ENCODE results near the gene CORIN. TPM values are rescaled to one million over a fixed set of nuclear protein-coding genes. Genes with fewer than 3 reads are reported as not detected.

The CORIN gene
- polyA plus RNA-seq, 3 donors = 0.01 TPM; not detected in 2

GRCh38 chr4:47746122-47746521, 91.7 kb downstream of the CORIN start:
- peaks cover 0 to 2% (median 0%) of the 10 kb centered on the region in 3 donors for H3K27me3 Mint-ChIP-seq (ENCODE audit: low read depth in 3 of 3)
- no peaks in the 10 kb centered on the region for H3K36me3 ChIP-seq (replicated peaks in 1 of 2; ENCODE audit: control insufficient read depth in 1 of 2, insufficient read depth in 2 of 2, low read length in 2 of 2)
- H4K20me1 ChIP-seq (ENCODE audit: insufficient read depth, low read length) = no peaks in the 10 kb centered on the region
- 100% methylated on average over 1 of the region's 4 CpGs for WGBS (ENCODE audit: insufficient coverage)
- H3K27ac Mint-ChIP-seq = no peak overlapping the region
- H3K36me3 Mint-ChIP-seq = no peaks in the 10 kb centered on the region
- no peak overlapping the region for H3K27ac ChIP-seq (ENCODE audit: low read depth in 1 of 2, low read length in 2 of 2)
- no peak overlapping the region for H3K4me3 Mint-ChIP-seq
- H3K9ac ChIP-seq (ENCODE audit: insufficient read depth, low read length, poor library complexity, severe bottlenecking) = no peak overlapping the region
- no peaks in the 10 kb centered on the region for H3K27me3 ChIP-seq (ENCODE audit: control insufficient read depth in 2 of 2, insufficient read depth in 2 of 2, low read length in 2 of 2)
- TF ChIP-seq, protein P1, sequence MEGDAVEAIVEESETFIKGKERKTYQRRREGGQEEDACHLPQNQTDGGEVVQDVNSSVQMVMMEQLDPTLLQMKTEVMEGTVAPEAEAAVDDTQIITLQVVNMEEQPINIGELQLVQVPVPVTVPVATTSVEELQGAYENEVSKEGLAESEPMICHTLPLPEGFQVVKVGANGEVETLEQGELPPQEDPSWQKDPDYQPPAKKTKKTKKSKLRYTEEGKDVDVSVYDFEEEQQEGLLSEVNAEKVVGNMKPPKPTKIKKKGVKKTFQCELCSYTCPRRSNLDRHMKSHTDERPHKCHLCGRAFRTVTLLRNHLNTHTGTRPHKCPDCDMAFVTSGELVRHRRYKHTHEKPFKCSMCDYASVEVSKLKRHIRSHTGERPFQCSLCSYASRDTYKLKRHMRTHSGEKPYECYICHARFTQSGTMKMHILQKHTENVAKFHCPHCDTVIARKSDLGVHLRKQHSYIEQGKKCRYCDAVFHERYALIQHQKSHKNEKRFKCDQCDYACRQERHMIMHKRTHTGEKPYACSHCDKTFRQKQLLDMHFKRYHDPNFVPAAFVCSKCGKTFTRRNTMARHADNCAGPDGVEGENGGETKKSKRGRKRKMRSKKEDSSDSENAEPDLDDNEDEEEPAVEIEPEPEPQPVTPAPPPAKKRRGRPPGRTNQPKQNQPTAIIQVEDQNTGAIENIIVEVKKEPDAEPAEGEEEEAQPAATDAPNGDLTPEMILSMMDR (IDR thresholded peaks at IDR 0.05) = no peak
- peaks cover 0 to 7% of the 10 kb centered on the region in 2 donors for H3K4me1 ChIP-seq (ENCODE audit: control insufficient read depth in 1 of 2, insufficient read depth in 2 of 2, low read length in 2 of 2)
- intact Hi-C loops (cut with micrococcal nuclease) = no loop called here
- no peak for DNase-seq
- H2AFZ ChIP-seq (ENCODE audit: insufficient read depth, low read depth, low read length, poor library complexity, severe bottlenecking) = no peak overlapping the region
- no peak overlapping the region for H3K4me3 ChIP-seq (replicated peaks in 1 of 3; ENCODE audit: low read depth in 2 of 3, low read length in 3 of 3)
- H3K4me1 Mint-ChIP-seq = peaks cover 12% of the 10 kb centered on the region
- no peaks in the 10 kb centered on the region for H3K9me3 ChIP-seq (replicated peaks in 1 of 2; ENCODE audit: control insufficient read depth in 1 of 2, insufficient read depth in 1 of 2, low read length in 2 of 2)
- peaks cover 3 to 13% (median 8%) of the 10 kb centered on the region in 7 donors for H3K9me3 Mint-ChIP-seq
- H3K79me2 ChIP-seq (ENCODE audit: insufficient read depth, low read length) = no peaks in the 10 kb centered on the region
- no peak overlapping the region for H3K4me2 ChIP-seq (replicated peaks; ENCODE audit: extremely low read depth, low read length, poor library complexity, severe bottlenecking)

DNA sequence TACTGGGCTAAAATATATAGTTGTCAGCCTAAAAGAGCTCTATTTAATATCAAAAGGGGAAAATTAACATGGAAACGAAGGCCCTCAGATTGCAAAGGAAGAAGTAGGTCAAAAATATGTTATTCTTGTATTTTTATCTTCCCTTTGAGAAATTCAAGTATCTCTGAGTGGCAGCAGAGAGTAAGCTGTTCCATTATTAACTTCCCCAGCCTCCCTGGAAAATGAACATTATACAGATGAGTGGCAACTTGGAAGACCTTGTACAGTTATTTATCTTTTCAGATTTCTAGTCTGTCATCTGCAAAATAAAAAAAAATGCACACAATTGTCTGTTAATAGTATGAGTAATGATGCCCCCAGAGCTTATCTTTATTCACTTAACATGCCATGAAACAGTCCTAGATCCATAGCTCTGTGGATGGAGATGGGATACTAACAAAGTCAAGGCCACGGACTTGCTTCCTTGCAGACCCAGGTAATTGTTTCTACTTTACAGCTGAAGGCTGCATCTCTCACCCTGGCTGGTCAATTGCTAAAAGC, 93.0 kb downstream of the CORIN start:
- Histone ChIP-seq H3K9me3 (replicated peaks in 1 of 2; ENCODE audit: control insufficient read depth in 1 of 2, insufficient read depth in 1 of 2, low read length in 2 of 2) (peaks cover 0 to 4% of the 10 kb centered on the region in 2 donors), H3K27ac (ENCODE audit: low read depth in 1 of 2, low read length in 2 of 2) (no peak overlapping the region), H3K9ac (ENCODE audit: insufficient read depth, low read length, poor library complexity, severe bottlenecking) (no peak overlapping the region), H3K27me3 (ENCODE audit: control insufficient read depth in 2 of 2, insufficient read depth in 2 of 2, low read length in 2 of 2) (no peaks in the 10 kb centered on the region), H3K4me3 (replicated peaks in 1 of 3; ENCODE audit: low read depth in 2 of 3, low read length in 3 of 3) (no peak overlapping the region), H3K79me2 (ENCODE audit: insufficient read depth, low read length) (no peaks in the 10 kb centered on the region), H4K20me1 (ENCODE audit: insufficient read depth, low read length) (no peaks in the 10 kb centered on the region), H2AFZ (ENCODE audit: insufficient read depth, low read depth, low read length, poor library complexity, severe bottlenecking) (no peak overlapping the region), H3K4me1 (ENCODE audit: control insufficient read depth in 1 of 2, insufficient read depth in 2 of 2, low read length in 2 of 2) (peaks cover 0 to 15% of the 10 kb centered on the region in 2 donors), H3K36me3 (replicated peaks in 1 of 2; ENCODE audit: control insufficient read depth in 1 of 2, insufficient read depth in 2 of 2, low read length in 2 of 2) (no peaks in the 10 kb centered on the region), H3K4me2 (replicated peaks; ENCODE audit: extremely low read depth, low read length, poor library complexity, severe bottlenecking) (no peak overlapping the region)
- no peak overlapping the region for H3K4me3 Mint-ChIP-seq
- intact Hi-C loops (cut with micrococcal nuclease) = no loop called here
- no peak overlapping the region for H3K27ac Mint-ChIP-seq
- DNase-seq = no peak
- no CpG with 5 or more reads among the region's 2 CpGs for WGBS (ENCODE audit: insufficient coverage)
- H3K9me3 Mint-ChIP-seq = peaks cover 3 to 20% (median 11%) of the 10 kb centered on the region in 7 donors
- no peaks in the 10 kb centered on the region for H3K36me3 Mint-ChIP-seq
- no peaks in the 10 kb centered on the region for H3K27me3 Mint-ChIP-seq (ENCODE audit: low read depth in 3 of 3)
- H3K4me1 Mint-ChIP-seq = peaks cover 18% of the 10 kb centered on the region
- TF ChIP-seq, protein P1 (IDR thresholded peaks at IDR 0.05) = no peak
